NCI-H526 (cell line): Measurements from ENCODE around the gene LMTK2.
"Not testable (repeated sequence)": the region's sequence is repeated elsewhere in the genome, so short reads cannot be mapped to it uniquely, and the experiment has no call there.

Source experiments
- DNase-seq, 2 experiments: peaks; one replicate each; lab custom pipeline; 2025; lab: John Stamatoyannopoulos, UW

LMTK2 gene

DNA sequence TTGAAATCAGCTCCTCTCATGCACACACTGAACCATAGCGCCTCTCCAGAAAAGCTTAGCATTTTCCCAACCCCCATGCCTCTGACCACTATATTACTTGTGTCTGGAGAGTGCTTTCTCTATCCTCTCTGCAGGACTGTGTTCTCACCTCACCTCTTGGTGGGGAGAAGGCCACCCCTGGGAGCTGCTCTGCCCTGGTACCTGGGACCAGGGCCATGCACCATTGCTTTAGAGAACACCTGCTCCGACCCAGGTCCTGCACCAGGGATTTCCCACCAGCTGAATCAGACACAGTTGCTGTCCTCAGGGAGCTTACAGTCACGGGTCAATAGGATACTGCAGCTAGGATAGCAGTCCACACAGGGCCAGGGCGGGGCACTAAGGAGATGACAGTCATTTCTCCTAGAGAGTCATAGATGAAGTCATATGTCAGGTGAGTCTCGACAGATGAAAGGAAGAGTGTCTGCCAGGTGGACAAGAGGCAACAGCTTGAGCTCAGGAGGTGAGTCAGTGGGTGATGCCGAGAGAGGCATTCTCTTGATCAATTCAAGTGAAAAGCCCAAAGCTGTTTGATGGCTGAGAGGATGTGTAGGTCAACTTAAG is 619 bp upstream of the LMTK2 start:
- DNase-seq = peak in 1 of 2 experiments; percentile 42

- peak in 1 of 2 experiments; percentile 50 for DNase-seq
These were observed 655 bp downstream of the LMTK2 start for GRCh38 chr7:98107313-98107721.

- DNase-seq = no peak
These were observed 3.8 kb downstream of the LMTK2 start for GRCh38 chr7:98110249-98111022.

- DNase-seq = no peak
These were observed 5.4 kb downstream of the LMTK2 start for GRCh38 chr7:98112077-98112476.

GRCh38 chr7:98115746-98116525 is 9.3 kb downstream of the LMTK2 start:
- no peak for DNase-seq

- no peak for DNase-seq
These were observed 10.2 kb downstream of the LMTK2 start for GRCh38 chr7:98116656-98117461.

GRCh38 chr7:98119256-98119918 is 12.7 kb downstream of the LMTK2 start:
- DNase-seq = peak; percentile 79 to 89

DNA sequence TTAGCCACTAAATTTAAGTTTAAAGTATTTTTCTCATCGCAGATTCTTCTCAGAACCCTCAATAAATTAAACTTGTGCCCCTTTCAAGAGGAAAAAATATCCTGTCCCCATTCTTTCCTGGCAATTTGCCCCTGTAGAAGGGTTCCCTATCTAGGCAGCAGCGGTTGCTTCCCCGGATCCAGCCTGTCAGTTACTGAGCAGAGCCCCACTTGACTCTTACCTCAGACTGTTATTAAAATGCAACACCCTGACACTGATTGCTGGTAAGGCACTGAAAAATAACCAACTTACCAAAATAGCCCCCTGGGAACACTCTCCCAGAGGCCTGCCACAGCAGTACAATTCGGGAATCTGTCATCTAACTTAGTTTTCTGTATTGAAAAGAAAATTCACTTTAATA is 13.9 kb downstream of the LMTK2 start:
- no peak for DNase-seq

DNA sequence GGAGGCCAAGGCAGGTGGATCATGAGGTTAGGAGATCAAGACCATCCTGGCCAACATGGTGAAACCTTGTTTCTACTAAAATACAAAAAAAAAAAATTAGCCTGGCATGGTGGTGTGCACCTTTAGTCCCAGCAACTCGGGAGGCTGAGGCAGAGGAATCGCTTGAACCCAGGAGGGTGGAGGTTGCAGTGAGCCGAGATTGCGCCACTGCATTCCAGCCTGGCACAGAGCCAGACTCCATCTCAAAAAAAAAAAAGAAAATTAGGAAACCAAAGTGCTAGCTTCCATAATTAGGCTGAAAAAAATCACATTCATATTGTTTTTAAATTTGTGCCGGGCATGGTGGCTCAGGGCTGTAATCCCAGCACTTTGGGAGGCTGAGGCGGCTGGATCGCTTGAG is 14.7 kb downstream of the LMTK2 start:
- DNase-seq = not testable (repeated sequence)

GRCh38 chr7:98123365-98123696 is 16.7 kb downstream of the LMTK2 start:
- peak; percentile 59 to 71 for DNase-seq

GRCh38 chr7:98125759-98126158 is 19.1 kb downstream of the LMTK2 start:
- DNase-seq = no peak

DNA sequence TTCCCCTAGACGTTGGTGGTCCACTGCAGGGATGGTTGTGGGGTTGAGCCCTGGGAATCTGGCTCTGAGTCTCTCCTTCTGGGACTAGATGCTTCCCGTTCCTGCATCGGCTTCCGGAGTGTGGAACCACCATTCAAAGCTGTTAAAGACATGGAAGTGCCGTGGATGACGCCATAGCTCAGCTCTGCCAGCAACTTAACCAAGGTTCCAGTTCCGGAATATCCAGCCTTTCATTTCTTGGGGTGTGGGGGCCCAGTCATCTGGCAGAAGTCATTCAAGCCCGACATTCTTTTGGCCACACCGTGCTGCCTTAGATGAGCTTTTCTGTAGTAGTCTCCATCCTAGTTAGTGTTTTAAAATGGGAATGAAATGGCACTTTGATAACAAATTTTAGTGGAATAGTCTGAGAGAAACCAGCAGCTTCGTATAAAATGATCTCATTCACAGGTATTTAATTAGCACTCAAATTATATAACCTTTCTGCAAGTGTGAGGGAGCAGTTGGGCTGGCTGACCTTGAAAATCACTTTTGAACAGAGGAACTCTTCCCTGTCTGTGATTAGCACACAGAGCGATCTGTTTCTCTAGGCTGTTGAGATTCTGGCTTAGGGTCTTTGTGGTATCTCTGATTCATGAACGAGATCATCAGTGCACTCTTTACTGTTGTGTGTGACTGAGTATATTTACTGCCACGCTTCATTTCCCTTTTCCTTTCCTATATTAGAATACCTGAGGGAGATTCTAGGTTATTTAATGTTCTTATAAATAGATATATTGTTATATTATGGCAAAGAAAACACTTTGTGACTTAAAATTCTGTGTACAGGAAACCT is 19.9 kb downstream of the LMTK2 start:
- no peak for DNase-seq

DNA sequence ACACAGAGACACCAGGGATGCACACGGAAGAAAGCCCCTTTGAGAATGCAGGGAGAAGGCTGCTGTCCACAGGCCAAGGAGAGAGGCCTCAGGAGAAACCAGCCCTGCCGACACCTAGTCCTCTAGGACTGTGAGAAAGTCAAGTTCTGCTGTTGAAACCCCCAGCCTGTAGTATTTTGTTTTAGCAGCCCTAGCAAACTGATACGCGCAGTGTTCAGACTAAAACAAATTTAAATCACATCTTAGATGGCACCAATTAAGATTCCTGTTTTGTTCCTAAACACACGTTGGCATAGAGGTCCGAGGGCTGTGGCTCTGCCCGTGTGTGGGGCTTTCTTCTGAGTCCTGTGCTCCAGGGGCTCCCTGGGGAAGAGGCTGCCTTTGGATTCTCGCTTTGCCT is 21.7 kb downstream of the LMTK2 start:
- no peak for DNase-seq

DNA sequence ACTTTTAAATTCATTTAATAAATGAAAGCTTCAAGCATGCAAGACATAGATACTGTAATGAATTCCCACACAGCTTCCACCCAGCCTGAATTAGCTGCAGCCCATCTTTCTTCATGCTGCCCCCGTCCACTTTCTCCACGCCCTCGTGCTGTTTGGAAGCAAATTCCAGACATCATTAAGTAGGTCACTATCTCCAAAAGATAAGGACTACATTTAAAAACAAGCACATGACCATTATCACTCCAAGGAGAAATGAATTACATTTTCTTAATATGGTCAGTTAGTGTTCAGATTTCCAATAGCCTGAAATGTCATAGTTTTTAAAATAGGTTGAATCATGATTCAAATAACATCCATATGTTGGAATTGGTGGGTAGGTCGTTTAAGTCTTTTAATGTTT is 24.3 kb downstream of the LMTK2 start:
- DNase-seq = no peak

- no peak for DNase-seq
These were observed 26.5 kb downstream of the LMTK2 start for GRCh38 chr7:98133181-98133580.

DNA sequence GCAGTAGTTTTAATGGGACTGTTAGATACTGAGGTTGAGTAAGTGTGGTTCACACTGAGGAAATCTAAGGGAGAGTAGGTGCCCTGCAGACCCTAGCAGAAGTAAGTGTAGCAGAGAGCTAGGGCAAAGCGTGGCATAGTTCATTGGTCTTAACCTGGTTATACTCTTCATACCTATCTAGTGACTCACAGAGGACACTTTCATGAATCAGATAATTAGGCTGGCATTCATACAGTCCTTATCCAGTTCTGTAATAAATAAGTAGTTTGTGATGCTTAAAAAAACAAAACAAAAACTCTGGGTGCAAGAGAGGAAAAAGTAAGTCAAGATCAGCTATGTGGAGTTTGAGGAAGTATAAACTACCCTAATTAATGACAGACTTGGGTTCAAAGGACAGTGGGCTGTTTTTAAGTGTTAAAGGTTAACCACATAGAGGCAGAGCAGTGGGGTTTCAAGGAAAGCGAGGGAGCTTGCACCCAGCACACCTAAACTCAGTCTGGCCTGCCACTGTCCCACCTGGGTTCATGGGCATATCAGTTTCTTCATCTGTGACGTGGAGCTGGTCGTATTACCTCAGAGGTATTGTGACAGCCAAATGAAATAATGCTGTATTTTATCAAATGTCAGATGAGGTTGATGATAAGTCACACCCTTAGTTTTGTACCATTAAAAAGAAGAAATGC is 27.1 kb downstream of the LMTK2 start:
- no peak for DNase-seq

DNA sequence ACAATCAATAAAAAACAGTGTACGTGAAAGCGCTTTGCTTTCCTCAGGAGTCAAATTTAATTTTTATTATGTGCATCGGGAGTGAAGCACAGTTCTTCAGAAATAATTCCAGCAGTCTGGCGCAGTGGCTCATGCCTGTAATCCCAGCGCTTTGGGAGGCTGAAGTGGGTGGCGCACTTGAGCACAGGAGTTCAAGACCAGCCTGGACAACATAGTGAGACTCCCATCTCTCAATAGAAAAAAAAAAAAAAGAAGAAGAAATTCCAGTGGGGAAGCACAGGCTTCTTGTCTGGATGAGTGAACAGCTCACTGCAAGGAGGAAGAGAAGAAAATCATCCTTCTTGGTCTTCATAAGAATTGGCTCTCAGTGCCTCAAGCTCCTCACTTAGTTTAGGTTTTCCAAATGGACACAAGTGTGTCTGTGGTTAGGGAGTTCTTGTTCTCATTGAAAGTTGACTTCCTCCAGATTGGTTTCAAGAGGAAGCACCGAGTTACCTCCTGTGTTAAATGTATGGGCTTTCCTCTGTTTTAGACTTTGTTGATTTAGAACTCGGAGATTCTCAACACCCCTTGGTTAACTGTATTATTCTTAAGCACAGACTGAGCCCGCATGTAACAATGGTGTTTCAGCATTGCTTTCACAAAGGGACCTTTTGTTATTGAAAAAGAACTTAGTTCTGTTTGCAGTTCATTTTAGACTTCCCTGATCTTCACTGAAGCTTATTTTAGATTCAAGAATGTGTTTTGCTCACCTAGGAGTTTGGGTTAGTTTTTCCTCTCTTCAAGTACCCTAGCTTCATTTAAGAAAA is 28.0 kb downstream of the LMTK2 start:
- DNase-seq = no peak

GRCh38 chr7:98135984-98136383 is 29.3 kb downstream of the LMTK2 start:
- DNase-seq = no peak

DNA sequence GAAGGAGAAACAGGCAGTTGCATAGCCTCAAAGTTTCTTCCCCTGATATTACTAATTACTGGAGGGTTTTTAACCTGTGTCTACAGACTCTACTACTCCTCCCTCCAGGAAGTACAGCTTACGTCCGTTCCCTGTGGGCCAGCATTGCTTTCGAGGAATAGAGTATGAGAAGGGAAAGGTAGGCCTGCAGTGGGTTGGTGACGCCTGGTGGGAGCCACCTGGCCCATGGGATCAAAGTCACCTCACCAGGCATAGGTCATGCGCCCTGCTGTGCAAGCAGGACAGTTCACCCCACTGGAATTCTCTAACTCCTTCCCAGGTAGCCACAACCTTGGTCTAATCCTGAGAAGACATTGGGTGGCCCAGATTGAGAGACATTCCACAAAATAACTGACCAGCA is 29.8 kb downstream of the LMTK2 start:
- DNase-seq = no peak
